Mesenchymal stem cell (in vitro differentiated cells and primary cell): Measurements from ENCODE around the gene CDCP1.
A peak's percentile ranks its signal among the peaks of the same experiment; 100 is the strongest.

Experiments used
- DNase-seq: peaks from one replicate; pipeline ENCODE4 v3.0.0-alpha.2; 2013
- H2AFZ ChIP-seq: one replicate; pipeline ENCODE4 v1.6.1; 2013; ENCODE audit warnings: low read depth, mild to moderate bottlenecking, control low read depth, inconsistent platforms, low read length, moderate library complexity
- H2AK5ac ChIP-seq: 2 replicates; pipeline ENCODE4 v1.6.1; 2013; ENCODE audit warnings: low read length, moderate library complexity, mild to moderate bottlenecking, inconsistent platforms; ENCODE audit not compliant: severe bottlenecking
- H2BK120ac ChIP-seq: one replicate; pipeline ENCODE4 v1.6.1; 2013; ENCODE audit warnings: low read depth, mild to moderate bottlenecking, inconsistent platforms, low read length, moderate library complexity
- H2BK12ac ChIP-seq, 2 experiments: one replicate each; pipeline ENCODE4 v1.6.1; 2013; ENCODE audit warnings: inconsistent platforms in 2 of 2, low read length in 2 of 2, mild to moderate bottlenecking in 2 of 2, moderate library complexity in 2 of 2, control low read depth in 1 of 2
- H2BK15ac ChIP-seq: one replicate; pipeline ENCODE4 v1.6.1; 2013; ENCODE audit warnings: mild to moderate bottlenecking, low read depth, inconsistent platforms; ENCODE audit not compliant: poor library complexity, severe bottlenecking
- H2BK5ac ChIP-seq: 2 replicates; pipeline ENCODE4 v1.6.1; 2013; ENCODE audit warnings: low read depth, mild to moderate bottlenecking, low read length, control low read depth, inconsistent platforms; ENCODE audit not compliant: poor library complexity, severe bottlenecking
- H3K14ac ChIP-seq, 2 experiments: one replicate each; pipeline ENCODE4 v1.6.1; 2013; ENCODE audit warnings: inconsistent platforms in 2 of 2, low read length in 2 of 2, control low read depth in 1 of 2, mild to moderate bottlenecking in 1 of 2, moderate library complexity in 1 of 2
- H3K18ac ChIP-seq, 2 experiments: one replicate each; pipeline ENCODE4 v1.6.1; 2013; ENCODE audit warnings: inconsistent platforms in 2 of 2, low read length in 2 of 2, control low read depth in 1 of 2, low read depth in 1 of 2, mild to moderate bottlenecking in 1 of 2
- H3K23ac ChIP-seq, 2 experiments: one replicate each; pipeline ENCODE4 v1.6.1; 2013; ENCODE audit warnings: inconsistent platforms in 2 of 2, low read length in 2 of 2, mild to moderate bottlenecking in 2 of 2, moderate library complexity in 2 of 2, control low read depth in 1 of 2
- H3K27ac ChIP-seq: 2 replicates; pipeline ENCODE4 v1.5.1; 2013; ENCODE audit warnings: mild to moderate bottlenecking, moderate library complexity, low read length, control low read depth, inconsistent platforms; ENCODE audit not compliant: poor library complexity, severe bottlenecking
- H3K27me3 ChIP-seq, 2 experiments: 2 replicates each; pipeline versions ENCODE4 v1.6.1 to v1.7.0; 2013; ENCODE audit warnings: low read length in 2 of 2, mild to moderate bottlenecking in 2 of 2, moderate library complexity in 2 of 2, control low read depth in 1 of 2, inconsistent platforms in 1 of 2; ENCODE audit not compliant: control insufficient read depth in 1 of 2, insufficient read depth in 1 of 2
- H3K36me3 ChIP-seq, 2 experiments: 2 replicates each; pipeline versions ENCODE4 v1.6.1 to v1.7.0; 2013; ENCODE audit warnings: low read length in 2 of 2, control low read depth in 1 of 2, inconsistent platforms in 1 of 2, low read depth in 1 of 2, mild to moderate bottlenecking in 1 of 2; ENCODE audit not compliant: insufficient read depth in 2 of 2, control insufficient read depth in 1 of 2
- H3K4ac ChIP-seq, 2 experiments: one replicate each; pipeline ENCODE4 v1.6.1; 2013; ENCODE audit warnings: inconsistent platforms in 2 of 2, low read length in 2 of 2, mild to moderate bottlenecking in 2 of 2, moderate library complexity in 2 of 2, control low read depth in 1 of 2, low read depth in 1 of 2
- H3K4me1 ChIP-seq: 2 replicates; pipeline ENCODE4 v1.6.1; 2013; ENCODE audit warnings: low read depth, low read length, control low read depth; ENCODE audit not compliant: control insufficient read depth, insufficient read depth
- H3K4me2 ChIP-seq: 2 replicates; pipeline ENCODE4 v1.6.1; 2013; ENCODE audit warnings: low read length, mild to moderate bottlenecking, inconsistent platforms; ENCODE audit not compliant: poor library complexity, severe bottlenecking
- H3K4me3 ChIP-seq, 2 experiments: 2 replicates each; pipeline versions ENCODE4 v1.5.1 to v1.7.0; 2013; ENCODE audit warnings: low read length in 2 of 2, mild to moderate bottlenecking in 2 of 2, control low read depth in 1 of 2, low read depth in 1 of 2; ENCODE audit not compliant: insufficient read depth in 1 of 2
- H3K79me1 ChIP-seq: replicated peaks from 2 replicates; pipeline ENCODE4 v1.6.1; 2013; ENCODE audit warnings: mild to moderate bottlenecking, control low read depth, low read length, inconsistent platforms; ENCODE audit not compliant: poor library complexity, severe bottlenecking
- H3K9ac ChIP-seq: 2 replicates; pipeline ENCODE4 v1.7.0; 2013; ENCODE audit warnings: mild to moderate bottlenecking, low read length, moderate library complexity
- H3K9me3 ChIP-seq: 2 replicates; pipeline ENCODE4 v1.7.0; 2013; ENCODE audit warnings: mild to moderate bottlenecking, low read length; ENCODE audit not compliant: control insufficient read depth
- H4K8ac ChIP-seq: one replicate; pipeline ENCODE4 v1.6.1; 2013; ENCODE audit warnings: inconsistent platforms, mild to moderate bottlenecking, low read length, moderate library complexity
- H4K91ac ChIP-seq: one replicate; pipeline ENCODE4 v1.6.1; 2013; ENCODE audit warnings: mild to moderate bottlenecking, low read length, inconsistent platforms
- WGBS: methylation state at CpG from one replicate; pipeline ENCODE4 v1.1.7; 2013; ENCODE audit warnings: mixed read lengths; 5-methylcytosine and 5-hydroxymethylcytosine counted together

Gene CDCP1

GRCh38 chr3:45104715-45105711 is 41.2 kb downstream of the CDCP1 start:
- Histone ChIP-seq H3K9me3 (no peaks in the 10 kb centered on the region), H3K27me3 (no peaks in the 10 kb centered on the region), H2BK120ac (peak overlapping the region; percentile 50), H2AK5ac (peak overlapping the region; percentile 17), H3K27ac (peak overlapping the region; percentile 94), H3K4ac (peak overlapping the region; percentile 21 to 65), H2BK15ac (no peak overlapping the region), H3K4me3 (no peak overlapping the region), H3K18ac (peak overlapping the region in 1 of 2 experiments; percentile 57), H4K8ac (peak overlapping the region; percentile 51), H4K91ac (no peak overlapping the region), H2AFZ (no peak overlapping the region), H2BK5ac (no peak overlapping the region), H3K23ac (peak overlapping the region in 1 of 2 experiments; percentile 32), H3K14ac (no peak overlapping the region), H3K4me1 (peaks cover 14% of the 10 kb centered on the region), H3K36me3 (peaks cover 41 to 65% of the 10 kb centered on the region in 2 experiments), H3K79me1 (peaks cover 20% of the 10 kb centered on the region), H3K4me2 (no peak overlapping the region), H2BK12ac (peak overlapping the region; percentile 15 to 77), H3K9ac (peak overlapping the region; percentile 79)
- 63% methylated on average over 8 of the region's 8 CpGs for WGBS
- peak; percentile 87 for DNase-seq

- no peak overlapping the region for H4K91ac ChIP-seq
- H2BK5ac ChIP-seq, result no peak overlapping the region
- H4K8ac ChIP-seq, result peak overlapping the region; percentile 52
- no peak overlapping the region for H3K14ac ChIP-seq
- no peaks in the 10 kb centered on the region for H3K9me3 ChIP-seq
- peaks cover 14% of the 10 kb centered on the region for H3K4me1 ChIP-seq
- peak overlapping the region in 1 of 2 experiments; percentile 32 for H3K23ac ChIP-seq
- no peaks in the 10 kb centered on the region for H3K27me3 ChIP-seq
- peaks cover 20% of the 10 kb centered on the region for H3K79me1 ChIP-seq
- DNase-seq, result no peak
- H3K4me2 ChIP-seq, result no peak overlapping the region
- peak overlapping the region; percentile 54 for H2BK120ac ChIP-seq
- peak overlapping the region; percentile 21 to 92 for H2BK12ac ChIP-seq
- H3K9ac ChIP-seq, result peak overlapping the region; percentile 79
- peak overlapping the region; percentile 91 for H2AK5ac ChIP-seq
- H2AFZ ChIP-seq, result no peak overlapping the region
- H3K18ac ChIP-seq, result no peak overlapping the region
- H3K36me3 ChIP-seq, result peaks cover 32 to 58% of the 10 kb centered on the region in 2 experiments
- H3K4me3 ChIP-seq, result no peak overlapping the region
- H2BK15ac ChIP-seq, result no peak overlapping the region
- peak overlapping the region; percentile 94 for H3K27ac ChIP-seq
- 96% methylated on average over 2 of the region's 4 CpGs for WGBS
- peak overlapping the region in 1 of 2 experiments; percentile 65 for H3K4ac ChIP-seq
These were observed 42.1 kb downstream of the CDCP1 start for GRCh38 chr3:45103753-45104714.

GRCh38 chr3:45103334-45103733 is 42.8 kb downstream of the CDCP1 start:
- H2BK15ac ChIP-seq, result no peak overlapping the region
- H3K27me3 ChIP-seq, result no peaks in the 10 kb centered on the region
- H3K14ac ChIP-seq, result no peak overlapping the region
- peak overlapping the region; percentile 54 for H2BK120ac ChIP-seq
- peak overlapping the region in 1 of 2 experiments; percentile 63 for H3K4ac ChIP-seq
- 95% methylated on average over 2 of the region's 2 CpGs for WGBS
- H3K4me1 ChIP-seq, result peaks cover 14% of the 10 kb centered on the region
- H3K9ac ChIP-seq, result peak overlapping the region; percentile 79
- H3K27ac ChIP-seq, result peak overlapping the region; percentile 94
- no peak overlapping the region for H2BK5ac ChIP-seq
- no peak for DNase-seq
- H3K79me1 ChIP-seq, result peaks cover 20% of the 10 kb centered on the region
- no peak overlapping the region for H2AFZ ChIP-seq
- H3K18ac ChIP-seq, result no peak overlapping the region
- H3K9me3 ChIP-seq, result no peaks in the 10 kb centered on the region
- peak overlapping the region; percentile 21 to 92 for H2BK12ac ChIP-seq
- peak overlapping the region; percentile 52 for H4K8ac ChIP-seq
- no peak overlapping the region for H3K4me3 ChIP-seq
- H2AK5ac ChIP-seq, result peak overlapping the region; percentile 91
- H4K91ac ChIP-seq, result no peak overlapping the region
- H3K36me3 ChIP-seq, result peaks cover 30 to 56% of the 10 kb centered on the region in 2 experiments
- no peak overlapping the region for H3K23ac ChIP-seq
- H3K4me2 ChIP-seq, result no peak overlapping the region
